ENCODE results near the gene THEM5. TPM values are rescaled to one million over a fixed set of nuclear protein-coding genes. Genes with fewer than 3 reads are reported as not detected.

Gene THEM5
- total and polyA plus RNA-seq, 10 donors, result 0.47 TPM; not detected in 9

DNA sequence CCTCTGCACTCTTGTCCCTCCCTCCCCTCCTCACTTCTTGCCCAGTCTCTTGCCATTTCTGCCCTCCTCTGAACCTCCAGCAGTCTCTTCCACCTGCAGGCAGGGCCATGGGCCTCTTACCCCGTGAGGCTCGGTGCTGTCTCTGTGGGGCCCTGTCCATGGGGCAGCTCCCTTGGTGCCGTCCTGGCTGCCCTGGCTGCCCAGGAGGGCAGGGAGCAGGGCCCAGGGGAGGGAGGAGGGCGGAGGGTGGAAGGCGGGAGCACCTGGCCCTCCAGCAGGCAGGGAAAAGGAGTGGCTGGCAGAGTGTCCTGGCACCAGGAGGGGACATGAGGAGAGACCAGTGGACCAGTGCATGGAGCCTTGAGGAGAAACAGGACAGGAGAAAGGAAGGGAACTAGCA lies 21.9 kb downstream of the THEM5 start, which contains the start of gene RORC:
RORC (minus strand) TSS at position 198 of the 400 bp plus-strand sequence; CDS start at position 160, 38 bp downstream.
- H3K4me1 ChIP-seq, result peaks cover 6 to 56% (median 29%) of the 10 kb centered on the region in 6 donors

DNA sequence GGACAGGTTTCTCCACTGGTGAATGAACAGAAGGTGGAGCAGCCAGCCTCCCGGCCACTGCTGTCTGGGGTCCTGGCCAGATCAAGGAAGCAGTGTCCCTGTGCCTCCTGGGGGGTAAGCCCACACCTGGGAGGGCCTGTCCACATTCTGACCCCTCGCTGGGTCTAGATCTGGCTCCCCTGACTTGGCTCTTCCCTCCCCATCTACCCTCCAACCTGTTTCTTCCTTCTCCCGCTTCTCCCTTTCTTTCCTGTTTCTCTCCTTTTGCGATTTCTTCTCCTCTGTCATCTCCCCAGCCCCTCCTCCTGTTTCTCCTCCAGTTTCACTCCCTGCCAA lies 22.3 kb downstream of the THEM5 start:
- intact Hi-C loops (cut with DNase I; ENCODE audit: low total_unique reads), result loop anchor here (10.0 kb wide), 1 partner anchor 236 kb away; no protein-coding TSS in a partner anchor
- TF ChIP-seq CTCF (IDR thresholded peaks at IDR 0.05 in 8 of 11, conservative IDR thresholded peaks at IDR 0.05 in 3 of 11) (no peak), POLR2A (IDR thresholded peaks at IDR 0.05) (no peak), POLR2AphosphoS5 (IDR thresholded peaks at IDR 0.05) (no peak)
- WGBS, 5 donors, result 73 to 91% (median 78%) methylated on average over 4 of the region's 4 CpGs
- Histone ChIP-seq H3K36me3 (no peaks in the 10 kb centered on the region), H3K9me3 (no peaks in the 10 kb centered on the region), H3K27ac (peak overlapping the region in 3 of 8 donors; percentile 4 to 65 (median 14)), H3K4me1 (peaks cover 6 to 53% (median 29%) of the 10 kb centered on the region in 6 donors), H3K27me3 (replicated peaks in 1 of 7) (peaks cover 0 to 19% (median 0%) of the 10 kb centered on the region in 7 donors), H3K4me3 (peak overlapping the region in 1 of 8 donors; percentile 19)
- DNase-seq, result no peak

More for the DNA sequence above, 21.9 kb downstream of the THEM5 start, which contains the start of gene RORC:
- intact Hi-C loops (cut with DNase I; ENCODE audit: low total_unique reads), result loop anchor here (10.0 kb wide), 1 partner anchor 237 kb away; no protein-coding TSS in a partner anchor
- no peaks in the 10 kb centered on the region for H3K36me3 ChIP-seq
- DNase-seq, result no peak
- peaks cover 0 to 18% (median 0%) of the 10 kb centered on the region in 7 donors for H3K27me3 ChIP-seq (replicated peaks in 1 of 7)
- 74 to 96% (median 86%) methylated on average over 5 of the region's 5 CpGs for WGBS, 5 donors
- peak within 1 kb of the TSS in 1 of 8 donors; percentile 19 for H3K4me3 ChIP-seq
- H3K27ac ChIP-seq, result peak within 1 kb of the TSS in 3 of 8 donors; percentile 4 to 65 (median 14)
- TF ChIP-seq CTCF (IDR thresholded peaks at IDR 0.05 in 8 of 11, conservative IDR thresholded peaks at IDR 0.05 in 3 of 11), result no peak
- no peak for TF ChIP-seq POLR2AphosphoS5 (IDR thresholded peaks at IDR 0.05)
- no peak for TF ChIP-seq POLR2A (IDR thresholded peaks at IDR 0.05)
- H3K9me3 ChIP-seq, result no peaks in the 10 kb centered on the region

GRCh38 chr1:151830055-151830454 lies 23.5 kb downstream of the THEM5 start:
- Histone ChIP-seq H3K27ac (peak overlapping the region in 3 of 8 donors; percentile 8 to 65 (median 36)), H3K9me3 (no peaks in the 10 kb centered on the region), H3K27me3 (replicated peaks in 1 of 7) (peaks cover 0 to 23% (median 0%) of the 10 kb centered on the region in 7 donors), H3K36me3 (no peaks in the 10 kb centered on the region), H3K4me1 (peaks cover 6 to 52% (median 29%) of the 10 kb centered on the region in 6 donors), H3K4me3 (no peak overlapping the region)
- TF ChIP-seq POLR2AphosphoS5 (IDR thresholded peaks at IDR 0.05), result no peak
- no peak for TF ChIP-seq POLR2A (IDR thresholded peaks at IDR 0.05)
- no peak for TF ChIP-seq CTCF (IDR thresholded peaks at IDR 0.05 in 8 of 11, conservative IDR thresholded peaks at IDR 0.05 in 3 of 11)
- 42 to 56% (median 49%) methylated on average over 6 of the region's 6 CpGs for WGBS, 5 donors
- DNase-seq, result no peak
- intact Hi-C loops (cut with DNase I; ENCODE audit: low total_unique reads), result loop anchor here (10.0 kb wide), 1 partner anchor 235 kb away; no protein-coding TSS in a partner anchor

- no peaks in the 10 kb centered on the region for H3K9me3 ChIP-seq
- H3K4me3 ChIP-seq, result no peak overlapping the region
- intact Hi-C loops (cut with DNase I; ENCODE audit: low total_unique reads), result loop anchor here (10.0 kb wide), 1 partner anchor 235 kb away; no protein-coding TSS in a partner anchor
- H3K27ac ChIP-seq, result peak overlapping the region in 3 of 8 donors; percentile 8 to 65 (median 36)
- 27 to 39% (median 32%) methylated on average over 4 of the region's 4 CpGs for WGBS, 5 donors
- peaks cover 6 to 52% (median 29%) of the 10 kb centered on the region in 6 donors for H3K4me1 ChIP-seq
- no peaks in the 10 kb centered on the region for H3K36me3 ChIP-seq
- peaks cover 0 to 23% (median 0%) of the 10 kb centered on the region in 7 donors for H3K27me3 ChIP-seq (replicated peaks in 1 of 7)
- no peak for DNase-seq
- no peak for TF ChIP-seq CTCF (IDR thresholded peaks at IDR 0.05 in 8 of 11, conservative IDR thresholded peaks at IDR 0.05 in 3 of 11)
- TF ChIP-seq POLR2A (IDR thresholded peaks at IDR 0.05), result no peak
- no peak for TF ChIP-seq POLR2AphosphoS5 (IDR thresholded peaks at IDR 0.05)
Observed at GRCh38 chr1:151829352-151830046, 24.0 kb downstream of the THEM5 start.

All from spleen (tissue), 11 donors.